ENCODE data around the gene GAB1. TPM values are rescaled to one million over a fixed set of nuclear protein-coding genes. Genes with fewer than 3 reads are reported as not detected.
A peak's percentile ranks its signal among the peaks of the same experiment; 100 is the strongest.

The GAB1 gene
- total RNA-seq, 8 experiments from 2014 or later = 7.5 to 73.2 (median 14.8) TPM

DNA sequence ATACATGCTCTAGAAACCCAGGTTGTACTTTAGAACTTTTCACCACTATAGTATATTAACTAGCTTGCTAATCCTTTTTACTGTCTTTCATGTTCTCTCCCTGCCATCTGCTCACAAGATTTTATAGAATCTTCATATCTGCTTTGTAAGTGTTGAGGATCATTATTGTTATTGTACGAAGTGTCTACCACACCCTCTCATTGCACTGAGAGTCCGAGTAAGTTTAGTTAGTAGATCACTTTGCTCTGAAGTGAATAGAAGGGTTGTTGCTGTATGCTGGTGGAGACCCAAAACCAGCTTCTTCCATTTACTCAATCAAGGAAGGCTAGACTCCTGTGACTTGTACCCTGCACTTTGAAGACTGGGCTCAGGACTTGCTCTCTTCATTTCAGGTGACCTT, 17.1 kb downstream of the GAB1 start:
- ATAC-seq (replicated peaks in 6 of 8) = peak in 3 of 8 experiments; percentile 4 to 43 (median 7)
- WGBS, 10 experiments = 0 to 94% (median 82%) methylated on average over 2 of the region's 2 CpGs; no CpG with 5 or more reads in 4 of the 10 experiments
- Histone ChIP-seq H3K27ac (no peak overlapping the region), H3K4me1 (replicated peaks in 1 of 2) (peaks cover 0 to 13% of the 10 kb centered on the region in 2 donors), H3K4me3 (no peak overlapping the region)
- in situ Hi-C loops (cut with MboI; ENCODE audit: low pct_unique_long_range_greater_than_20kb in 2 of 9, low sequenced_read_pairs in 9 of 9, unreplicated experiment in 9 of 9) = no loop called here

DNA sequence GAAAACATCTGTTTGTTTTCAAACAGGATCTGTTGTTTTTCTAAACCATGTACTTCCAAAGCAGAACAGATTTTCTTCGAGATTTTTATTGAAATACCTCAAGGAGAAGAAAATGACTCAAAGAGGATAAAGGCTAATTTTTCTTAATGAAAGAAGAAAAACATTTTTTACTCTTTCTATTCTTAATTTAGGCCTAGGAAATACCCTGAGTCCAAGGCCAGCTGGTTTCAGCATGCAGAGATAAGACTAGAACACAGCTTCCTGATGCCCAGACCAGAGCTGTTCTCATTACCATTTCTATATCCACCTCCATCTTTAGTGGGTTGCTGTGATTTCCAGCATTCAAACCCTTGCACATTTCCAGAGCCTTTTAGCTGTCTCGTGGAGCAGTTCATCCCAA, 18.3 kb downstream of the GAB1 start:
- WGBS, 10 experiments = 0 to 100% (median 67%) methylated on average over 1 to 2 of the region's 2 CpGs; no CpG with 5 or more reads in 1 of the 10 experiments
- in situ Hi-C loops (cut with MboI; ENCODE audit: low pct_unique_long_range_greater_than_20kb in 2 of 9, low sequenced_read_pairs in 9 of 9, unreplicated experiment in 9 of 9) = no loop called here
- H3K27ac ChIP-seq = no peak overlapping the region
- ATAC-seq (replicated peaks in 6 of 8) = no peak
- H3K4me3 ChIP-seq = no peak overlapping the region
- peaks cover 0 to 13% of the 10 kb centered on the region in 2 donors for H3K4me1 ChIP-seq (replicated peaks in 1 of 2)

DNA sequence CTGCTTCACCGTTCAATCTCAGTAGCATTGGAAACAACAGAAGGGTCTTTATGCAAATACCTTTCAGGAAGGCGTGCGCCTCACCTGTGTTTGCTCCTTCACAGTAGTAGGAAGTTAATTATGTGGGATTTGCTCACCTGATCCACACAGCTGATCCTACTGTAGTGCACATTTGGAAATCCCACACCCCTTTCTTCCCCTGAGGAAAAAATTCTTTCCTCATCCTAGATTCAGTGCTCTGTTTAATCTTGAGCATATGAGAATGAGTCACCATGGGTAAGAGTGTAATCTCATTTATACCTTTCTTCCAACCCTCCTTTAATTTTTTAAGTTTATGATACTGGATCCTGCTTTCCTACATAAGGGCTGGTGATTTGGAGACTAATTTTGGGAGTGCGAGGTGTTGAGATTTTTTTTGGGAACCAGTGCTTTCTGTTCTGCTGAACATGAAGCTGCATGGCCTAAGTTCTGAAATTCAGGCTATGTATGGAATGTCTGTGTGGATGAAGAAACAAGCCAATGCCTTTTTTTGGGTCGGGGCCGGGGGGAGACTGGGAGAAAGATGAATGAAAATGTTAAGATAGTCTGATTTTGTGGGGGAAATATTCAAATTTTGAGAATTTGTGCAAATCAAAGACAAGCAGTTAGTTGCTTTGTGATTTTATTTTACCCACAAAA, 19.0 kb downstream of the GAB1 start:
- Histone ChIP-seq H3K27ac (no peak overlapping the region), H3K4me3 (no peak overlapping the region), H3K4me1 (replicated peaks in 1 of 2) (peaks cover 0 to 13% of the 10 kb centered on the region in 2 donors)
- 31 to 95% (median 80%) methylated on average over 1 to 6 of the region's 6 CpGs; no CpG with 5 or more reads in 1 of the 10 experiments for WGBS, 10 experiments
- in situ Hi-C loops (cut with MboI; ENCODE audit: low pct_unique_long_range_greater_than_20kb in 2 of 9, low sequenced_read_pairs in 9 of 9, unreplicated experiment in 9 of 9) = no loop called here
- ATAC-seq (replicated peaks in 6 of 8) = peak in 5 of 8 experiments; percentile 19 to 40 (median 37)

DNA sequence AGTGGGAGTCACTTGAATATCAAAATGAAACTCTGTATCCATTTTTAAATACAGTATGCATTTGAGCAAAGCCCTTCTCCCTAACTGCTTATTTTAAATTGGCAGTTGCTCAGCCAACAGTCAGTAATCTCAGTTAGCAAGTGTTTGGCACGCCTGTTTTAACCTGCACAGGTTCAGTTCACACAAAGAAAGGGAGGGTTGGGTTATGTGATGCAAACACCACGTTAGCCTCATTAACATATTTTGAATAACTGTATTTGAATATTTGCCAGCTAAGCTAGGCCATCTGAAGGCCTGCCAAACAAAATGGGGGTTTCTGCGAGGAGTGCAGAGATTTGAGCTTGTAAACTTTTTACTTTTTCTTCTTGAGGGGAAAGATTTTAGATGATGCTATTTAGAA, 19.8 kb downstream of the GAB1 start:
- no peak overlapping the region for H3K4me3 ChIP-seq
- peaks cover 0 to 13% of the 10 kb centered on the region in 2 donors for H3K4me1 ChIP-seq (replicated peaks in 1 of 2)
- in situ Hi-C loops (cut with MboI; ENCODE audit: low pct_unique_long_range_greater_than_20kb in 2 of 9, low sequenced_read_pairs in 9 of 9, unreplicated experiment in 9 of 9) = no loop called here
- ATAC-seq (replicated peaks in 6 of 8) = peak in 6 of 8 experiments; percentile 32 to 66 (median 50)
- H3K27ac ChIP-seq = no peak overlapping the region
- WGBS, 10 experiments = 0 to 100% (median 38%) methylated on average over 1 to 3 of the region's 3 CpGs

DNA sequence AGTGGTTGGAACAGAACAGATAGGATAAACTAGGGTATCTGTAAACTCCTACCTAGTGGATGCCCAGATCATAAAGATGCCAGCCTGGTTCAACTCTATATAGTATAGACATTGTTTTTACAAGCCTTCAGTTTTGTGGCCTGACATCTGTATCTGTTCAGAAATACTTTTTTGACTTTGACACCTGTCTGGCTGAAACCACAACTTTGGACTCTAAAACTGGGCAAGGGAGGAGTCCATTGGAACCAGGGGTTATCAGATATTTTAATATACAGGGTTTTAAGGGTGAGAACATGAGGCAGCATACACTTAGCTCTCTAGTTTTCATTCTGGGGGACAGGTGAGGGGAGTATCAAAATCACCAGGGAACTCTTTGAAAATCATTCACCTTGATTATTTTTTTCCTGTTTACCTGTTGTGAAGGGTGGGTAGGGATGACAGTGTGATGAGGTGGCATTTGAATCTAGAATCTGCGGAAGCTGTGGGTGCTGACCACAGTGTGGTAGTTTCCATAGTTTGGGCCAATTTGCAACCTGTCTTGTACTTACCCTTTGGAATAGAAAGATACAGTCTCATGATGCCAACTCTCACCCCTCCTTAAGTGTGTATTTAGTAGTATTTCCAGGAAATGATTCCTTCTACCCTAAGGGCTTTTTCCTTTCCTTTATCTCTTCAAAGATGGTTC, 20.6 kb downstream of the GAB1 start:
- no peak for ATAC-seq (replicated peaks in 6 of 8)
- Histone ChIP-seq H3K27ac (no peak overlapping the region), H3K4me3 (no peak overlapping the region), H3K4me1 (replicated peaks in 1 of 2) (peaks cover 0 to 8% of the 10 kb centered on the region in 2 donors)
- WGBS, 10 experiments = 88 to 100% (median 100%) methylated on average over 1 of the region's 1 CpG; no CpG with 5 or more reads in 5 of the 10 experiments
- in situ Hi-C loops (cut with MboI; ENCODE audit: low pct_unique_long_range_greater_than_20kb in 2 of 9, low sequenced_read_pairs in 9 of 9, unreplicated experiment in 9 of 9) = no loop called here

DNA sequence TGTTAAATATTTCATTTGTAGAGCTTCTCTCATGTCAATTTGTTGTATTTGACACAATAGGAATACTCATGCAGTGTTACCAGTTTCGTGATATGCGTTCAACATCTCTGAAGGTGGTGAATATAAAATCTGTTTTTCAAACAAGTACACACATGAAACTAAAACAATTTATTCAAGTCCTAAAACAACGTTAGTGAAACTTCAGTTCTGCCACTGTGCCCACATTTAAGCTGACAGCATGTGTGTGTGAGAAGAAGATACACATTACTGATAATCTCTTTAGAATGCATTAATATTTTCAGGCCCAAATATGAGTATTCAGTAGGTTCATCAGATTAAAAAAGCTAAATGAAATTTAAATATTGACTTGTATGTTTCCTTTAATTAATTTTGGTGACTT, 21.7 kb downstream of the GAB1 start:
- no peak for ATAC-seq (replicated peaks in 6 of 8)
- peaks cover 0 to 14% of the 10 kb centered on the region in 2 donors for H3K4me1 ChIP-seq (replicated peaks in 1 of 2)
- WGBS, 10 experiments = 57 to 100% (median 95%) methylated on average over 1 to 3 of the region's 3 CpGs
- H3K27ac ChIP-seq = no peak overlapping the region
- no peak overlapping the region for H3K4me3 ChIP-seq
- in situ Hi-C loops (cut with MboI; ENCODE audit: low pct_unique_long_range_greater_than_20kb in 2 of 9, low sequenced_read_pairs in 9 of 9, unreplicated experiment in 9 of 9) = no loop called here

DNA sequence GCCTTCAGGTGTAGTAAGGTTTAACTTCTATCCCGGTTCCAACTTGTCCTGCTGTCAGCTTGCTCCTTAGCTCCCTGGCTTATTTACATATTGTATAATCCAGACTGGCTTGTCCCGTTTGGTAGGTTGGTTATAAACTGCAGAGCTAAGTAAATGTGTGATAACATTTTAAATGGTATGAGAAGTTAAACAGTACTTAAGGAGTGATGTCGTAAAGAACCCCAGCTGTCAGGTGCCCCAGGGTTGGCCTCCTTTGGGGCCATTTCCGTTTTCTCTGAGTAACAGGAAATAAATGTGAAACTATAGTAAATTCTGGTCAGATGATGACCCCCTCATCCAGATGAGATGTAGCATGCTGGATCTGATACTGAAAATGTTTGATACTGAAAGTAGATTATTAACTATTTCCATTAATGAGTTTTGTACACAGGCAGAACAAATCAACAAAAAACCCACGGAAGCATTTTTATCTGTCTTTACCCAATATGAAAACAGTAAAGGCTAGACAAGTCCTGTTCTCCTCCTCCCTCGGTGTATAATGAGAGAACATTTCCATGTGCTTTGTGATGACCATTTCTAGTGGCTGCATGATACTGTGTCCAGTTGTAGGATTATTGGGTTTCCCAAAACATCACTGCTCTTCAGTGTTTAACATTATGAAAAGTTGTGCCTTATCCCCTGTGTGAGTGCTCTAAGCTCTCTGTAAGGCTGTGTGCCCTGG, 22.4 kb downstream of the GAB1 start:
- WGBS, 10 experiments = 41 to 89% (median 76%) methylated on average over 1 to 6 of the region's 6 CpGs
- in situ Hi-C loops (cut with MboI; ENCODE audit: low pct_unique_long_range_greater_than_20kb in 2 of 9, low sequenced_read_pairs in 9 of 9, unreplicated experiment in 9 of 9) = no loop called here
- H3K4me3 ChIP-seq = no peak overlapping the region
- ATAC-seq (replicated peaks in 6 of 8) = no peak
- H3K27ac ChIP-seq = no peak overlapping the region
- peaks cover 0 to 14% of the 10 kb centered on the region in 2 donors for H3K4me1 ChIP-seq (replicated peaks in 1 of 2)

DNA sequence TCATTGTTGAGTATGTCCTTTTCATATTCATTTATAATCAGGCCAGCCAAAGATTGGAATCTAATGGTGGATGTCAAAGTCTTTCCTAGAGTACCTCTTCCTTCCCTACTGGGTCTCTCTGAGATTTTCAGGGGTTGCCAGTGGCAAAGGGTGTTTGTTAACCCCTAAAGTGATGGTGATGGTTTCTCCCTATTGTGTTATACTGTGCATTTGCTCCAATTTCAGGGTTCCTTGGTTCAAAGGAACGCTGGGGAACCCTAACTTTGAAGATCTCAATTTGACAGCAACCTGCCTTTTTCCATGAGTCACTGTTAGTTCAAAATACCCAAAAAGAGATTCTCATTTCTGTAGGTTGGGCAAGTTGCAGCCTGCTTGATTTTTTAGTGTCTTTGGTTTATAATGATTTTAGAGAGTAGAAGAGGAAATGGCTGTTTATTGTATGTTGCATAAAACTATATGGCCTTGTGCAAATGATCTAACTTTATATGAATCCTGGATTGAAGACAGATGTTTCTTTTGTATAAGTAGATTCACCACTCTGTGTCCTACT, 23.0 kb downstream of the GAB1 start:
- in situ Hi-C loops (cut with MboI; ENCODE audit: low pct_unique_long_range_greater_than_20kb in 2 of 9, low sequenced_read_pairs in 9 of 9, unreplicated experiment in 9 of 9) = no loop called here
- H3K27ac ChIP-seq = no peak overlapping the region
- ATAC-seq (replicated peaks in 6 of 8) = no peak
- peaks cover 0 to 16% of the 10 kb centered on the region in 2 donors for H3K4me1 ChIP-seq (replicated peaks in 1 of 2)
- 100% methylated on average over 1 of the region's 1 CpG; no CpG with 5 or more reads in 5 of the 10 experiments for WGBS, 10 experiments
- H3K4me3 ChIP-seq = no peak overlapping the region

DNA sequence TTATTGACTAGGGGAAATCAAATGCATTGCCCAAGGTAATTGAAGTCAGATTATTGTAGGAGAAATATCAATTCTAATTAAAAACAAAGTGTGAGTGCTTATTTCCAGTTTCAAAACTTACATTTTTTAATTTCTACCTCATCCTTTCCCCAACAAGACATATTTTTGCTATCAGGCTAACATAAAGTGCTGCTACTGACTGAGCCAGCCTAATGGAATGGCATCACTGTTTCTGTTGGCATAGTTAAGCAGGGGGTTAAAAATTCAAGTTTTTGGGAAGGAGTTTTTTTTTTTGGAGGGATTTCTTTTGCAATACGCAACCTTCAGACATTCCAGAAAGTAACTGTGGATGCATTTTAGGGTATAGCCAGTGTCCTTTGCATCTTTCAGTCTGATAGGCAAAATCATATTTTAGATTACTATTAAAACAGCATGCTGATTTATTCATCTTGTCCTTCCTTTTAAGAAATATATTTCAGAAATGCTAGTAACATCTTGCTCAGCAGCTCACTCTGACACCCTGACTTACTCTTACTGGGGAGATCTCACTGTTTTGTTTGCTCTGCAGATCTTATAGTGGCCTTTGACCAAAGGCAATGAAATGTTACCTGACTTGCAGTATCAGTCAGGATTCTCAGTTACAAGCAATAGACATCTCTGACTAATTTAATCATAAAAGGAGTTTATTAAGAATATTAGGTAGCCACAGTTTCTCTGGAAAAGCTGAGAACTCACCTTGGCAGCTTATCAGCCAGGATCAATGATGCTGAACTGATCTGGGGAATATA, 24.4 kb downstream of the GAB1 start:
- Histone ChIP-seq H3K4me3 (no peak overlapping the region), H3K27ac (no peak overlapping the region), H3K4me1 (replicated peaks in 1 of 2) (peaks cover 0 to 11% of the 10 kb centered on the region in 2 donors)
- WGBS, 10 experiments = 25 to 92% (median 80%) methylated on average over 1 of the region's 1 CpG; no CpG with 5 or more reads in 5 of the 10 experiments
- ATAC-seq (replicated peaks in 6 of 8) = no peak
- in situ Hi-C loops (cut with MboI; ENCODE audit: low pct_unique_long_range_greater_than_20kb in 2 of 9, low sequenced_read_pairs in 9 of 9, unreplicated experiment in 9 of 9) = no loop called here

DNA sequence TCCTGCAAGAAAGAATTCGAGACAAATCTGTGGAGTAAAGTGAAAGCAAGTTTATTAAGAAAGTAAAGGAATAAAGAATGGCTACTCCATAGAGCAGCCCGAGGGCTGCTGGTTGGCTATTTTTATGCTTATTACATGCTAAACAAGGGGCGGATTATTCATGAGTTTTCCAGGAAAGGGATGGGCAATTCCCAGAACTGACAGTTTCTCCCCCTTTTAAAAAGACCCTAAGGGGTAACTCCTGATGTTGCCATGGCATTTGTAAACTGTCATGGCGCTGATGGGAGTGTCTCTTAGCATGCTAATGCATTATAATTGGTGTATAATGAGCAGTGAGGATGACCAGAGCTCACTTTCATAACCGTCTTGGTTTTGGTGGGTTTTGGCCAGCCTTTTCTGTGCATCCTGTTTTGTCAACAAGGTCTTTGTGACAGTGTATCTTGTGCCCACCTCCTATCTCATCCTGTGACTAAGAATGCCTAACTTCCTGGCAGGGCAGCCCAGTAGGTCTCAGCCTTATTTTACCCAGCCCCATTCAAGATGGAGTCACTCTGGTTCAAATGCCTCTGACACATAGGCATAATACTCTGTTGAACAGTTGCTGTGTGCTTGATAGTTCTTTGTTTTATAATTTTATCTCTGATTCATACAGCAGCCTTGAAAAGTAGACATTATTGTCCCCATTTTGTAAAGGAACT, 25.8 kb downstream of the GAB1 start:
- peak overlapping the region in 1 of 2 donors; percentile 28 for H3K27ac ChIP-seq
- peaks cover 0 to 11% of the 10 kb centered on the region in 2 donors for H3K4me1 ChIP-seq (replicated peaks in 1 of 2)
- 20 to 92% (median 63%) methylated on average over 1 to 5 of the region's 5 CpGs; no CpG with 5 or more reads in 1 of the 10 experiments for WGBS, 10 experiments
- in situ Hi-C loops (cut with MboI; ENCODE audit: low pct_unique_long_range_greater_than_20kb in 2 of 9, low sequenced_read_pairs in 9 of 9, unreplicated experiment in 9 of 9) = no loop called here
- no peak overlapping the region for H3K4me3 ChIP-seq
- ATAC-seq (replicated peaks in 6 of 8) = peak; percentile 31 to 84 (median 62)

DNA sequence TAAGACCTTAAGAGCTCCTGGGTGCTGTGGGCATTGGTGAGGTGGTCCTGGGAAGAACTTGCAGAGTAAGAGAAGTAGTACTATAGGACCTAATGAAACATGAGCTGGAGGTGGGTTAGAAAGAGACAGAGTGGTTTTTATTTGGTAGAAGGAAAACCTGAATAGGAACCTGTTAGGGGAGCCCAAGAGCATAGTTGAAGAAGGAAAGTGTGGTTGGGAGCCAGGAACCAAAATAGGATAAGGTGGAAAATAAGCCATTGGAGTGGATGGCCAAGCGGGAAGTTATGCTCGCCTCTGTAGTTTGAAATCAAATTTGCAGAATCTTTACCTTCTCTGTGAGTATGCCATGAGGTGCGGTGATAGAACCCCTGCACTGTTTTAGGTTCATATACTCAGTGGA, 26.7 kb downstream of the GAB1 start:
- no peak overlapping the region for H3K4me3 ChIP-seq
- no peak overlapping the region for H3K27ac ChIP-seq
- in situ Hi-C loops (cut with MboI; ENCODE audit: low pct_unique_long_range_greater_than_20kb in 2 of 9, low sequenced_read_pairs in 9 of 9, unreplicated experiment in 9 of 9) = no loop called here
- no peak for ATAC-seq (replicated peaks in 6 of 8)
- 60 to 100% (median 97%) methylated on average over 1 to 3 of the region's 3 CpGs; no CpG with 5 or more reads in 3 of the 10 experiments for WGBS, 10 experiments
- H3K4me1 ChIP-seq (replicated peaks in 1 of 2) = peaks cover 0 to 11% of the 10 kb centered on the region in 2 donors

DNA sequence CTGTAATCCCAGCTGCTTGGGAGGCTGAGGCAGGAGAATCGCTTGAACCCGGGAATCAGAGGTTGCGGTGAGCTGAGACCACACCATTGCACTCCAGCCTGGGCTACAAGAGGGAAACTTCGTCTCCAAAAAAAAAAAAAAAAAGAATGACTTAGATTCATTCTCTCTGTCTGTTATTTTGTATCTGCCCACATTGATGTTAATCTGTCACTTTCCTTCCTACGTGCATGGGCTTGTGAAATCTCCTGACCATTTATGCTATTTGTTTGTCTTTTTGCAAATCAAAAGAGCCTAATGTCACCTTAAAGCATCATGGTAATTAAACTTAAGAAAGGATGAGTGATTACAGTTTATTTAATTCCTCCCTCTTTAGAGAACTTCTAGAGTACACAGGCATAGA, 27.4 kb downstream of the GAB1 start:
- WGBS, 10 experiments = 57 to 100% (median 72%) methylated on average over 1 to 4 of the region's 5 CpGs; no CpG with 5 or more reads in 1 of the 10 experiments
- peak in 2 of 8 experiments; percentile 3 to 12 for ATAC-seq (replicated peaks in 6 of 8)
- in situ Hi-C loops (cut with MboI; ENCODE audit: low pct_unique_long_range_greater_than_20kb in 2 of 9, low sequenced_read_pairs in 9 of 9, unreplicated experiment in 9 of 9) = no loop called here
- no peak overlapping the region for H3K4me3 ChIP-seq
- no peak overlapping the region for H3K27ac ChIP-seq
- peaks cover 0 to 11% of the 10 kb centered on the region in 2 donors for H3K4me1 ChIP-seq (replicated peaks in 1 of 2)
